HUDEP-2 (cell line): ENCODE data around the gene ZSCAN2.
"Not testable (repeated sequence)": the region's sequence is repeated elsewhere in the genome, so short reads cannot be mapped to it uniquely, and the experiment has no call there.

Source experiments
- DNase-seq, 76 experiments: peaks; one replicate each; lab custom pipeline; 2025; ENCODE audit not compliant: unreplicated experiment in 76 of 76; lab: John Stamatoyannopoulos, UW

The ZSCAN2 gene

GRCh38 chr15:84600687-84601554 is at the start of gene ZSCAN2:
ZSCAN2 (plus strand) TSS chr15:84601009; CDS start chr15:84603928, 2,919 bp downstream.
- DNase-seq = peak in 75 of 76 experiments; percentile 25 to 94 (median 87)

- not testable (repeated sequence) for DNase-seq
Observed at GRCh38 chr15:84551624-84552023, 49.2 kb upstream of the ZSCAN2 start.

GRCh38 chr15:84552896-84553295 is 47.9 kb upstream of the ZSCAN2 start:
- DNase-seq = no peak

GRCh38 chr15:84556690-84557089 is 44.1 kb upstream of the ZSCAN2 start:
- DNase-seq = not testable (repeated sequence)

- DNase-seq = not testable (repeated sequence)
Observed at GRCh38 chr15:84568021-84568420, 32.8 kb upstream of the ZSCAN2 start.

- DNase-seq = peak in 57 of 76 experiments; percentile 1 to 70 (median 37)
Observed at GRCh38 chr15:84570164-84570735, 30.6 kb upstream of the ZSCAN2 start.

- DNase-seq = no peak
Observed at GRCh38 chr15:84572231-84572630, 28.6 kb upstream of the ZSCAN2 start.

- DNase-seq = no peak
Observed at GRCh38 chr15:84575493-84575892, 25.3 kb upstream of the ZSCAN2 start.

- not testable (repeated sequence) for DNase-seq
Observed at GRCh38 chr15:84577891-84578290, 22.9 kb upstream of the ZSCAN2 start.

- not testable (repeated sequence) for DNase-seq
Observed at GRCh38 chr15:84579261-84579721, 21.5 kb upstream of the ZSCAN2 start.

- peak in 34 of 76 experiments; percentile 3 to 55 (median 18) for DNase-seq
Observed at GRCh38 chr15:84581676-84582428, 19.0 kb upstream of the ZSCAN2 start.

- peak in 1 of 76 experiments; percentile 11 for DNase-seq
Observed at GRCh38 chr15:84582583-84583157, 18.1 kb upstream of the ZSCAN2 start.

- DNase-seq = not testable (repeated sequence)
Observed at GRCh38 chr15:84583921-84584320, 16.9 kb upstream of the ZSCAN2 start.

GRCh38 chr15:84586696-84587095 is 14.1 kb upstream of the ZSCAN2 start:
- DNase-seq = no peak

GRCh38 chr15:84588053-84588874 is 12.5 kb upstream of the ZSCAN2 start:
- peak in 72 of 76 experiments; percentile 16 to 89 (median 72) for DNase-seq

- no peak for DNase-seq
Observed at GRCh38 chr15:84590406-84590805, 10.4 kb upstream of the ZSCAN2 start.

GRCh38 chr15:84591815-84592214 is 9.0 kb upstream of the ZSCAN2 start:
- DNase-seq = no peak

- DNase-seq = peak in 1 of 76 experiments; percentile 1
Observed at GRCh38 chr15:84594617-84595290, 6.1 kb upstream of the ZSCAN2 start.

- no peak for DNase-seq
Observed at GRCh38 chr15:84595660-84596059, 5.1 kb upstream of the ZSCAN2 start.
